K562 (cell line): ENCODE measurements around the gene CDKN1B.

Experiments used
- CEBPB ChIP-seq: fragments of 450-650 bp; IDR thresholded peaks from 2 replicates; pipeline ENCODE4 v1.6.1; 2016; ENCODE audit warnings: missing genetic modification characterization, missing compliant biosample characterization
- EP300 ChIP-seq: IDR thresholded peaks from 2 replicates; pipeline ENCODE4 v1.6.1; 2012; ENCODE audit warnings: low read length, improper control_type of control experiment
- HDAC2 ChIP-seq: fragments of 450-650 bp; IDR thresholded peaks from 2 replicates; pipeline ENCODE4 v1.6.1; 2016; ENCODE audit warnings: mild to moderate bottlenecking
- KAT2B ChIP-seq: IDR thresholded peaks from one replicate; pipeline ENCODE4 v1.6.1; 2012; ENCODE audit warnings: low read depth, mild to moderate bottlenecking, control low read depth, inconsistent platforms, low read length, moderate library complexity
- MAX ChIP-seq: sonication (generic); formaldehyde crosslinking; IDR thresholded peaks from 2 replicates; pipeline ENCODE4 v1.9.0; 2022; ENCODE audit warnings: mild to moderate bottlenecking, missing genetic modification reagents
- MGA ChIP-seq: fragments of 450-650 bp; IDR thresholded peaks from 2 replicates; pipeline ENCODE4 v1.6.1; 2016; ENCODE audit warnings: mild to moderate bottlenecking, moderate library complexity
- NCOA6 ChIP-seq: fragments of 450-650 bp; IDR thresholded peaks from 2 replicates; pipeline ENCODE4 v1.6.1; 2017; ENCODE audit warnings: mild to moderate bottlenecking
- NRF1 ChIP-seq, 2 experiments: fragments of 450-650 bp; IDR thresholded peaks in 1 of 2; conservative IDR thresholded peaks in 1 of 2; 2 replicates each; pipeline ENCODE4 v1.6.1; 2014; ENCODE audit warnings: mild to moderate bottlenecking in 2 of 2
- SMARCA4 ChIP-seq: fragments of 450-650 bp; IDR thresholded peaks from 2 replicates; pipeline ENCODE4 v1.6.1; 2016
- TF ChIP-seq, protein P1 (sequence below), 3 experiments: IDR thresholded peaks in 2 of 3; conservative IDR thresholded peaks in 1 of 3; 2 replicates each; pipeline ENCODE4 v1.5.1; 2011 to 2012; ENCODE audit warnings: low read length in 3 of 3, mild to moderate bottlenecking in 3 of 3, control low read depth in 2 of 3, improper control_type of control experiment in 1 of 3, inconsistent platforms in 1 of 3, low read depth in 1 of 3, mixed read lengths in 1 of 3, moderate library complexity in 1 of 3; ENCODE audit not compliant: insufficient read depth in 2 of 3

DNA sequence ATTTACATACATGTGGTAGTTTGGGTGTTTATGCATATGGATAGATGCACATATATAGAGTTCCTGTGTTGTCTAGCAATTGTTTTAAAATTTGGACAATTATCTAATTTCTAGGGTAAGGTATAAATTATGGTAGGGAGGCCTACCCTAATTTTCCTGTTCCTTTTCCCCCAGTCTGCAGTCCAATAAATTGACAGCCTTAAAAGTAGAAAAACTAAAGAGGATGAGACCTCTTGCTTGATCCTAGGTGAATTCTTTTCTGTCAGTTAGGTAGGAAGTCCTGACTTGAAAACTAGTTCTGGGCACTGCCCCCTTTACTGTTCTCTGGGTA is 2.1 kb upstream of the CDKN1B start:
- TF ChIP-seq CEBPB (no peak), EP300 (no peak), MGA (no peak), KAT2B (no peak), SMARCA4 (no peak), NRF1 (conservative IDR thresholded peaks at IDR 0.05 in 1 of 2, IDR thresholded peaks at IDR 0.05 in 1 of 2) (no peak), NCOA6 (no peak), MAX (no peak), HDAC2 (no peak)
- TF ChIP-seq, protein P1, sequence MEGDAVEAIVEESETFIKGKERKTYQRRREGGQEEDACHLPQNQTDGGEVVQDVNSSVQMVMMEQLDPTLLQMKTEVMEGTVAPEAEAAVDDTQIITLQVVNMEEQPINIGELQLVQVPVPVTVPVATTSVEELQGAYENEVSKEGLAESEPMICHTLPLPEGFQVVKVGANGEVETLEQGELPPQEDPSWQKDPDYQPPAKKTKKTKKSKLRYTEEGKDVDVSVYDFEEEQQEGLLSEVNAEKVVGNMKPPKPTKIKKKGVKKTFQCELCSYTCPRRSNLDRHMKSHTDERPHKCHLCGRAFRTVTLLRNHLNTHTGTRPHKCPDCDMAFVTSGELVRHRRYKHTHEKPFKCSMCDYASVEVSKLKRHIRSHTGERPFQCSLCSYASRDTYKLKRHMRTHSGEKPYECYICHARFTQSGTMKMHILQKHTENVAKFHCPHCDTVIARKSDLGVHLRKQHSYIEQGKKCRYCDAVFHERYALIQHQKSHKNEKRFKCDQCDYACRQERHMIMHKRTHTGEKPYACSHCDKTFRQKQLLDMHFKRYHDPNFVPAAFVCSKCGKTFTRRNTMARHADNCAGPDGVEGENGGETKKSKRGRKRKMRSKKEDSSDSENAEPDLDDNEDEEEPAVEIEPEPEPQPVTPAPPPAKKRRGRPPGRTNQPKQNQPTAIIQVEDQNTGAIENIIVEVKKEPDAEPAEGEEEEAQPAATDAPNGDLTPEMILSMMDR (IDR thresholded peaks at IDR 0.05 in 2 of 3, conservative IDR thresholded peaks at IDR 0.05 in 1 of 3; ENCODE audit: insufficient read depth in 2 of 3, low read depth in 1 of 3, low read length in 3 of 3) = no peak
